Activated CD4-positive, alpha-beta T cell treated with anti-CD3 and anti-CD28 coated beads, Interleukin-2, amount 50 U/mL, for 24 hours (primary cell): ENCODE data around the gene ITCH.
"Not testable (repeated sequence)": the region's sequence is repeated elsewhere in the genome, so short reads cannot be mapped to it uniquely, and the experiment has no call there.

ENCODE experiments used
- DNase-seq, 2 donors: peaks; one replicate each; pipeline ENCODE4 v3.0.0-alpha.2; 2020; ENCODE audit warnings: low read depth in 1 of 2, low spot score in 1 of 2

The ITCH gene

DNA sequence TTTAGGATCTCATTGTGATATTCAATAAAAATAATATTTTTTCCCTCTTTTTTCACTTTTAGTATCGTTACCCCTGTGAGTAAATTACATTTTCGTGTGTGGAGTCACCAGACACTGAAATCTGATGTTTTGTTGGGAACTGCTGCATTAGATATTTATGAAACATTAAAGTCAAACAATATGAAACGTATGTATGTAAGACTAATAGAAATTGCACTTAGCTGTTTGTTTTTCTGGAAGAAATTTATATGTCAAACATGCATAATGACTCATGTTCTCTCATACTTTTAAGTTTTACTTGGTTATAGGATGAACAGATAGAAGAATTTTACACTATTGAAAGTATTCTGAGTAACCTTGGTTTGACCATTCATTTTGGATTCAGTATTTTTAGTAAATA, 49.4 kb downstream of the ITCH start:
- DNase-seq, result no peak

DNA sequence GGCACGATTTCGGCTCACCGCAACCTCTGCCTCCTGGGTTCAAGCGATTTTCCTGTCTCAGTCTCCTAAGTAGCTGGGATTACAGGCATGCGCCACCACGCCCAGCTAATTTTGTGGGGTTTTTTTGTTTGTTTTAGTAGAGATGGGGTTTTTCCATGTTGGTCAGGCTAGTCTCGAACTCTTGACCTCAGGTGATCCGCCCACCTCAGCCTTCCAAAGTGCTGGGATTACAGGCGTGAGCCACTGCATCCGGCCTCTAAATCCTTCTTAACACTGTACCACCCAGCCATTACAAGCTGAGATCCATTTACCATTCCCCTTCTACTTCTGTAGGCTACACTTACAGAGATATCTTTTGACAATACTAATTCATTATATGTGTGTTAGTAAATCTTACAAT, 51.5 kb downstream of the ITCH start:
- not testable (repeated sequence) for DNase-seq

DNA sequence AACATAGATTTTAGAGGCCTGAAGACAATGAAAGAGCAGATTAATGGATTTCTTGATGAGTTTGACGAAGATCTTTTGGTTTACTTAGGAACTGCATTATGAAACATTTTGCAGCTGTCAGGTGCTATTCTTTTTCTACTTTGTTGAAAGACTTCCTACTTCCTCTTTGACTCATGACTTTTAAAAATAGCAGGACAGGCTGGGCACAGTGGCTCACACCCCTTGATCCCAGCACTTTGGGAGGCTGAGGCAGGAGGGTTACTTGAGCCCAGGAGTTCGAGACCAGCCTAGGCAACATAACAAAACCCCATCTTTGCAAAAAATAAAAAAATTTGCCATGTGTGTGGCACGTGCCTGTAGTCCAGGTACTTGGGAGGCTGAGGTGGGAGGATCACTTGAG, 52.0 kb downstream of the ITCH start:
- no peak for DNase-seq

- DNase-seq, result no peak
Observed at GRCh38 chr20:34420146-34420545, 57.1 kb downstream of the ITCH start.

DNA sequence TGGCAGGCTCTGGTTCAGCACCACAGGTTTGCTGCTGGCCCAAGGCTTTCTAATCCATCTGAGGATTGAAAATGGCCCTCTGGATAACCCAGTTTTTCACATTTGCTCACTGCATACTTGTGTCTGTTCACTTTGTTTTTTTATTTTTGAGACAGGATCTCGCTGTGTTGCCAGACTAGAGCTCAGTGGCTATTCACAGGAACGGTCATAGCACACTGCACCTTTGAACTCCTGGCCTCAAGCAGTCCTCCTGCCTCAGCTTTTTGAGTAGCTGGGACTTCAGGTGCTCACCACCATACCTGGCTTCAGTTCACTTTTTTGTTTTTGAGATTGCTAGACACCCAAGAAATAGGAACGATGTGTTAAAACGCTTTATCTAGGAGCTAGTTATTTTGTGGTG, 57.9 kb downstream of the ITCH start:
- no peak for DNase-seq

GRCh38 chr20:34421766-34422466, 58.8 kb downstream of the ITCH start:
- DNase-seq, result no peak

DNA sequence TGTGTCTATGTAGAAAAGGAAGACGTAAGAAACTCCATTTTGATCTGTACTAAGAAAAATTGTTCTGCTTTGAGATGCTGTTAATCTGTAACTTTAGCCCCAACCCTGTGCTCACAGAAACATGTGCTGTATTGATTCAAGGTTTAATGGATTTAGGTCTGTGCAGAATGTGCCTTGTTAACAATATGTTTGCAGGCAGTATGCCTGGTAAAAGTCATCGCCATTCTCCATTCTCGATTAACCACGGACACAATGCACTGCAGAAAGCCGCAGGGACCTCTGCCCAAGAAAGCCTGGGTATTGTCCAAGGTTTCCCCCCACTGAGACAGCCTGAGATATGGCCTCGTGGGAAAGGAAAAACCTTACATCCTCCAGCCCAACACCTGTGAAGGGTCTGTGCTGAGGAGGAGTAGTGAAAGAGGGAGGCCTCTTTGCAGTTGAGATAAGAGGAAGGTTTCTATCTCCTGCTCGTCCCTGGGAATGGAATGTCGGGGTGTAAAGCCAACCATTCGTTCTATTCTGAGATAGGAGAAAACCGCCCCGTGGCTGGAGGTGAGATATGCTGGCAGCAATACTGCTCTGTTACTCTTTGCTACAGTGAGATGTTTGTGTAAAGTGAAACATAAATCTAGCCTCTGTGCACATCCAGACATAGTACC, 62.1 kb downstream of the ITCH start:
- DNase-seq, result not testable (repeated sequence)

DNA sequence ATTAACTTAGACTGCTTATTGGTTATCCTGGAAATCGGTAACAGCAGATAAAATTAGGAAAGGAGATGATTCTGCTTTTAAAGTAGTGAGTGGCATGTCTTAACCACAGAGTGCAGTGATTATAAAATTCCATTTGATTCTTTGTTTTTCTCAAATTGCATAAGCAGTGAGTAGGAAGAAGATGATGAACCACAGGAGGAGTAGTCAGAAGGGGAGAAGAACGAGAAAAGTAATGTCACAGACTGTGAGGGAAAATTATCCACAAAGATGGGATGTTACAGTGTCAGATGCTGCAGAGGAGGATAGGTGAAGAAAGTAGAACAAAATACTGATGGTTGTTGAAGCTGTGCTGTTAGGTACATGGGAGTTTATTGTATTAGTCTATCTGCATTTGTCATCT, 63.0 kb downstream of the ITCH start:
- no peak for DNase-seq

DNA sequence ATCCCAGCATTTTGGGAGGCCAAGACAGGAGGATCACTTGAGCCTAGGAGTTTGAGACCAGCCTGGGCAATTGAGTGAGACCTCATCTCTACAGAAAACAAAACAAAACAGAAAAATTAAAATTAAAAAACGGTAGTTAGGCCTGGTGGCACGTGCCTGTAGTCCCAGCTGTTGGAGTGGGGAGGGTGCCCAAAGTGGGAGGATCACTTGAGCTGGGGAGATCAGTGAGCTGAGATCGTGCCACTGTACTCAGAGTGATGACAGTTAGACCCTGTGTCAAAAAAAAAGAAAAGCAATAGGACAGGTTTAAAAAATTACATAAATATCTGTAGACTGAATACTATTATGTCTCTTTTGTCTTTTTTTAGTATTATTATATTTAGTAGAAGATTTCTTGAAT, 64.3 kb downstream of the ITCH start:
- DNase-seq, result no peak

- DNase-seq, result no peak
Observed at GRCh38 chr20:34427784-34428183, 64.7 kb downstream of the ITCH start.

DNA sequence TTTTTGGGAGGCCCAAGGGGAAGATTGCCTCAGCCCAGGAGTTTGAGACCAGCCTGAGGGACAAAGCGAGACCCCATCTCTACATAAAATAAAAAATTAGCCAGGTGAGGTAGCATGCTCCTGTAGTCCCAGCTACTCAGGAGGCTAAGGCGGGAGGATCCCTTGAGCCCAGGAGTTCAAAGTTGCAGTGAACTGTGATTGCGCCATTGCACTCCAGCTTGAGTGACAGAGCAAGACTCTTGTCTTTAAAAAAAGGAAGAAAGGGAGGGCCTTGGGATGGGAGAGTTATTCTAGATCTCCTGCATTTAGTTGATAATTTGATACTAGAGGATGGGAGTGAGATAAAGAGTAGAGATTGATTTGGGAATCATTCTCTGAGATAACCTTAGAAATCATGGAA, 68.1 kb downstream of the ITCH start:
- DNase-seq, result no peak

- DNase-seq, result not testable (repeated sequence)
Observed at GRCh38 chr20:34432663-34433062, 69.6 kb downstream of the ITCH start.

GRCh38 chr20:34433391-34433790, 70.3 kb downstream of the ITCH start:
- no peak for DNase-seq

DNA sequence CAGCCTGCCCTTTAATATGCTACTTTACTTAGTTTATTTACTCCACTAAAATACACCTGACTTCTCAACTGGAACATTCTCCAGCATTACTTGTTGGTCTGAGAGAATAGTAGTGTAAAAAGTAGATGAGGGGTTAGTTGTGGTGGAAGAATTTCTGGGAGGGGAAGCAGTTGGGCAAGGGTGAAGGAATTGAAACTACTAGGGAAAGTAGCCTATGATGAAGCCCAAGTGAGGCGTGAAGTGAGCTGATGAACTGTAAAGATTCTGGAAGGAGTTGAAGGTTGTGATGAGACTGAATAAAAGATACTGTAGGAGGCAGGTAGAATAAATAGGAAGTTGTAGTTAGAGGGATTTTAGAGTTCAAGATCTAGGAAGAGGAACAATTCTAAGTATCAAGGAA, 72.5 kb downstream of the ITCH start:
- no peak for DNase-seq

DNA sequence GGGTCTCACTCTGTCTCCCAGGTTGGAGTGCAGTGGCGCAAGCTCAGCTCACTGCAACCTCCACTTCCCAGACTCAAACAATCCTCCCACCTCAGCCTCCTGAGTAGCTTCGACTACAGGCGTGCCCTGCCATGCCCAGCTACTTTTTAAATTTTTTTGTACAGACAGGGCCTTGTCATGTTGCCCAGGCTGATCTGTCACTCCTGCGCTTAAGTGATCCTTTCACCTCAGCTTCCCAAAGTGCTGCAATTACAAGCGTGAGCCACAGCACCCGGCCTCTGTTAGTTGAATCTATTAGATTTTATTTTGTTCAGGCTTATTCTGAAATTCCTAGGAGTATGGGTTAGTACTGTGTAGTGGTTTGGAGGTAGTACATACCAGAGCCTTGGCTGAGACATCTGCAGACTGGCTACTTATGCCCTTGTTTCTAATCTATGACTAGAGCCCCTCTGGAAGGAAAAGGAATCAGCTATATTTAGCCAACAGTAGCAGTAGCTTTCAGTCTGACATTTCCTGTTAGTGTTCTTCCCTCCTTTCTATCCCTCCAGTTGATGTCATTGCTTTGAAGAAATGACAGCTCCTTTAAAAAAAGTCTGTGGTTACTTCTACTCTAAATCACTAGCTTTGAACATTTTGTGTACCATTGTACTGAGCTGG, 74.4 kb downstream of the ITCH start:
- no peak for DNase-seq

DNA sequence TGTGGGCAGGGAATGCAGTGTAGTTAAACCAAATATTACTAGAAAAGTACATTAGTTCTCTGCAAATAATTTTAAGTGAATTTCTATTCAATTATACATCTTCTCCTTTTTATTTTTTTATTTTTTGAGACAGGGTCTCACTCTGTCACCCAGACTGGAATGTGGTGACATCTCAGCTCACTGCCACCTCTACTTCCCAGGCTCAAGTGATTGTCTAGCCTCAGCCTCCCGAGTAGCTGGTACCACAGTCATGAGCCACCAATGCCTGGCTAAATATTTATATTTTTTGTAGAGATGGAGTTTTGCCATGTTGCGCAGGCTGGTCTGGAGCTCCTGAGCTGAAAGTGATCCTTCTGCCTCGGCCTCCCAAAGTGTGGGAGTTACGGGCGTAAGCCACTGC, 76.1 kb downstream of the ITCH start:
- DNase-seq, result no peak

DNA sequence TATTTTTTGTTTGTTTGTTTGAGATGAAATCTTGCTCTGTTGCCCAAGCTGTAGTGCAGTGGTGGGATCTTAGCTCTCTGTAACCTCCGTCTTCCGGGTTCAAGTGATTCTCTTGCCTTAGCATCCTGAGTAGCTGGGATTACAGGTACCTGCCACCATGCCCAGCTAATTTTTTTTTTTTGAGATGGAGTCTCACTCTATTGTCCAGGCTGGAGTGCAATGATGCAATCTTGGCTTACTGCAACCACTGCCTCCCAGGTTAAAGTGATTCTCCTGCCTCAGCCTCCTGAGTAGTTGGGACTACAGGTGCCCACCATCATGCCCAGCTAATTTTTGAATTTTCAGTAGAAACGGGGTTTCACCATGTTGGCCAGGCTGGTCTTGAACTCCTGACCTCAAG, 78.3 kb downstream of the ITCH start:
- not testable (repeated sequence) for DNase-seq

- no peak for DNase-seq
Observed at GRCh38 chr20:34443546-34443945, 80.5 kb downstream of the ITCH start.

- DNase-seq, result no peak
Observed at GRCh38 chr20:34445177-34446065, 82.3 kb downstream of the ITCH start.

GRCh38 chr20:34448517-34448916, 85.4 kb downstream of the ITCH start:
- no peak for DNase-seq
